Vagina (tissue), 2 donors: ENCODE data around the gene BTD. TPM values are rescaled to one million over a fixed set of nuclear protein-coding genes. Genes with fewer than 3 reads are reported as not detected.

Source experiments
- DNase-seq, 2 donors: peaks; one replicate each; pipeline ENCODE4 v3.0.0-alpha.2; 2017; ENCODE audit errors: extremely low spot score in 2 of 2
- H3K27ac ChIP-seq: fragments of 200-600 bp; sonication (generic); one replicate; pipeline ENCODE4 v1.5.1; 2019
- H3K27me3 ChIP-seq: fragments of 200-600 bp; sonication (generic); one replicate; pipeline ENCODE4 v1.5.1; 2019
- H3K36me3 ChIP-seq, 2 donors: fragments of 200-600 bp; sonication (generic); one replicate each; pipeline ENCODE4 v1.5.1; 2017 to 2019
- H3K4me1 ChIP-seq: fragments of 200-600 bp; sonication (generic); one replicate; pipeline ENCODE4 v1.5.1; 2019
- H3K4me3 ChIP-seq, 2 donors: fragments of 200-600 bp; sonication (generic); 1 replicate in 1 of 2; 2 replicates in 1 of 2; pipeline ENCODE4 v1.5.1; 2016 to 2019
- H3K9me3 ChIP-seq: fragments of 200-600 bp; sonication (generic); one replicate; pipeline ENCODE4 v1.5.1; 2019
- POLR2A ChIP-seq, 2 donors: fragments of 450-650 bp; IDR thresholded peaks; one replicate each; pipeline ENCODE4 v1.6.1; 2017; ENCODE audit warnings: antibody characterized with exemption in 2 of 2, mild to moderate bottlenecking in 2 of 2, moderate library complexity in 2 of 2
- POLR2AphosphoS5 ChIP-seq, 2 donors: sonication (generic); formaldehyde crosslinking; IDR thresholded peaks; one replicate each; pipeline ENCODE4 v1.9.0; 2017; ENCODE audit warnings: antibody characterized with exemption in 2 of 2, mild to moderate bottlenecking in 2 of 2, low read depth in 1 of 2; ENCODE audit not compliant: insufficient read depth in 1 of 2
- intact Hi-C: fragments of 100-400 bp; cut with DNase I; formaldehyde crosslinking; loops from one replicate; pipeline ENCODE4 v1.15.1; 2023
- total RNA-seq: library from RNA; depleted of rRNA; stranded (reverse); fragments of >200 nt; gene quantifications from one replicate; pipeline ENCODE4 v1.2.3, GENCODE V29; 2016
- TF ChIP-seq, protein P1 (sequence below), 3 experiments: fragments of 450-650 bp in 2 of 3; fragments of 200-600 bp in 1 of 3; sonication (generic) in 1 of 3; IDR thresholded peaks; one replicate each; pipeline ENCODE4 v1.5.1; 2017 to 2019; ENCODE audit warnings: antibody characterized with exemption in 3 of 3, mild to moderate bottlenecking in 2 of 3, moderate library complexity in 2 of 3

The BTD gene
- total RNA-seq, 1 donor from 2014 or later = 10.6 TPM

DNA sequence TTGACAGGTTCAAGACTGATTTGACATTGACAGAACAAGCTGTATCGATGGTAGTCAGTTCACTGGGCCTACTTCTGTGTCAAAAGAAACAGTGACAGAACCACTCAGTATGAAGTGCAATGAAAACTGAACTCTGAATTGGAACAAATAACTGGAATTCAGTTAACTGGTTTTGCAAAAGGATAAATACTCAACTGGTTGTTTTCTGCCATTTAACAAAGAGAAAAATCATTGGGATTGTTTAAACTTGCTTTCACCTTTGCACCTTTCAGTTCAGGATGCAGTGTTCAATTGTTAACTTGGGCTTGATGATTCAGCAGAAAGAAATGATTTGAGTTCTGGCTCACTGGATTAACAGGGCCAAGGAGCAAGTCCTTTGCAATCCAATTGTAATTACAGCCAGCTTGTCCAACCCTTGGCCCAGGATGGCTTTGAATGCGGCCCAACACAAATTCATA, 4.9 kb downstream of the BTD start:
- intact Hi-C loops = no loop called here
- DNase-seq = no peak
- no peaks in the 10 kb centered on the region for H3K36me3 ChIP-seq
- no peak overlapping the region for H3K27ac ChIP-seq
- H3K4me1 ChIP-seq = peaks cover 24% of the 10 kb centered on the region
- no peaks in the 10 kb centered on the region for H3K9me3 ChIP-seq
- TF ChIP-seq, protein P1, sequence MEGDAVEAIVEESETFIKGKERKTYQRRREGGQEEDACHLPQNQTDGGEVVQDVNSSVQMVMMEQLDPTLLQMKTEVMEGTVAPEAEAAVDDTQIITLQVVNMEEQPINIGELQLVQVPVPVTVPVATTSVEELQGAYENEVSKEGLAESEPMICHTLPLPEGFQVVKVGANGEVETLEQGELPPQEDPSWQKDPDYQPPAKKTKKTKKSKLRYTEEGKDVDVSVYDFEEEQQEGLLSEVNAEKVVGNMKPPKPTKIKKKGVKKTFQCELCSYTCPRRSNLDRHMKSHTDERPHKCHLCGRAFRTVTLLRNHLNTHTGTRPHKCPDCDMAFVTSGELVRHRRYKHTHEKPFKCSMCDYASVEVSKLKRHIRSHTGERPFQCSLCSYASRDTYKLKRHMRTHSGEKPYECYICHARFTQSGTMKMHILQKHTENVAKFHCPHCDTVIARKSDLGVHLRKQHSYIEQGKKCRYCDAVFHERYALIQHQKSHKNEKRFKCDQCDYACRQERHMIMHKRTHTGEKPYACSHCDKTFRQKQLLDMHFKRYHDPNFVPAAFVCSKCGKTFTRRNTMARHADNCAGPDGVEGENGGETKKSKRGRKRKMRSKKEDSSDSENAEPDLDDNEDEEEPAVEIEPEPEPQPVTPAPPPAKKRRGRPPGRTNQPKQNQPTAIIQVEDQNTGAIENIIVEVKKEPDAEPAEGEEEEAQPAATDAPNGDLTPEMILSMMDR (IDR thresholded peaks at IDR 0.05) = no peak
- TF ChIP-seq POLR2A (IDR thresholded peaks at IDR 0.05) (no peak), POLR2AphosphoS5 (IDR thresholded peaks at IDR 0.05; ENCODE audit: insufficient read depth in 1 of 2, low read depth in 1 of 2) (no peak)
- no peak overlapping the region for H3K4me3 ChIP-seq
- H3K27me3 ChIP-seq = no peaks in the 10 kb centered on the region

DNA sequence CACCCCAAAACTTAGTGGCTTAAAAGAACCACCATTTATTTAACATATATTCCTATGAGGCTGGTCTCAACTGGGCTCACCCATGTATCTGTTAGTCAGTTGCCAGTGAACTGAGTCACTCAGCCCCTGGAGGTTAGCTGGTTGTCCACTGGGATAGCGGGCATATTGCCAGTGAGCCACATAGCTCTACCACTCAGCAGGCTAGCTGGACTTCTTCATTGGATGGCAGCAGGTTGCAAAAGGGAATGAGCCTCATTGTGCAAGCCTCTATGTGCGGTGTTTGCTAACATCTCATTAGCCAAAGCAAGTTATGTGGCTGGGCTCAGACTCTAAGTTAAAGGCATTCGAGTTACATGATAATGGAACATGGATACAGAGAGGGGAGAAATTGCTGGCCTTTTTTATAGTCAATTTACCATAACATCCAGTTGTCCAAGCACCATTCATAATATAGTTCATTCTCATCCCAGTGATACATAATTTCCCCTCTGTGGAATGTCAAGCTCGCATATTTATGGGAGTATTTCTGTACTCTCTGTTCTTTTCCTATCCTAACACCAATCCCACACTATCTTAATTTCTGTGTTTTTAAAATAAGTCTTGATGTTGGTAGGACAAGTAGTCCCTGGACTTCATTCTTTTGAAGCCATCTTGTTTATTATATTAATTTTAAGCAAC, 8.7 kb downstream of the BTD start:
- TF ChIP-seq, protein P1 (IDR thresholded peaks at IDR 0.05) = no peak
- TF ChIP-seq POLR2AphosphoS5 (IDR thresholded peaks at IDR 0.05; ENCODE audit: insufficient read depth in 1 of 2, low read depth in 1 of 2) = no peak
- no peak for TF ChIP-seq POLR2A (IDR thresholded peaks at IDR 0.05)
- Histone ChIP-seq H3K27me3 (no peaks in the 10 kb centered on the region), H3K9me3 (no peaks in the 10 kb centered on the region), H3K4me3 (no peak overlapping the region), H3K27ac (no peak overlapping the region), H3K4me1 (peaks cover 27% of the 10 kb centered on the region), H3K36me3 (no peaks in the 10 kb centered on the region)
- DNase-seq = no peak
- intact Hi-C loops = no loop called here

DNA sequence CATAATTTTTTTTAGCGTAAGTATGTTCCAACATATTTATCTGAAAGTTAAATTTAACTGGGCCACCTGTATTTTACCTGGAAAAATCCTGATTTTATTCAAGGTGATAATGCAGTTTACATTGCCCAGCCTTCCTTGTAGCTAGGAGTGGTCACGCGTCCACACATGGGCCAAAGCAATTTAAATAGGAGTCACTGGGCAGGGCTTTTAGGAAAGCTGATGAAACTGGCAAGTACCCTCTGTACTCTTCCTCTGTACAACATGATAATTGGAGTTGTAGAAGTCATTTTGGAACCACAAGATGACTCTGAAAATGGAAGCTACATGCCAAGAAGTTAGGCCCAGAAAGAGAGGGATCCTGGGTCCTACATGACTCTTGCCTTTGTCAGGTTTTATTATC, 9.5 kb downstream of the BTD start:
- Histone ChIP-seq H3K27ac (no peak overlapping the region), H3K9me3 (no peaks in the 10 kb centered on the region), H3K4me1 (peaks cover 25% of the 10 kb centered on the region), H3K27me3 (no peaks in the 10 kb centered on the region), H3K4me3 (no peak overlapping the region), H3K36me3 (no peaks in the 10 kb centered on the region)
- no peak for DNase-seq
- intact Hi-C loops = no loop called here
- TF ChIP-seq POLR2AphosphoS5 (IDR thresholded peaks at IDR 0.05; ENCODE audit: insufficient read depth in 1 of 2, low read depth in 1 of 2) = no peak
- no peak for TF ChIP-seq POLR2A (IDR thresholded peaks at IDR 0.05)
- TF ChIP-seq, protein P1 (IDR thresholded peaks at IDR 0.05) = no peak

DNA sequence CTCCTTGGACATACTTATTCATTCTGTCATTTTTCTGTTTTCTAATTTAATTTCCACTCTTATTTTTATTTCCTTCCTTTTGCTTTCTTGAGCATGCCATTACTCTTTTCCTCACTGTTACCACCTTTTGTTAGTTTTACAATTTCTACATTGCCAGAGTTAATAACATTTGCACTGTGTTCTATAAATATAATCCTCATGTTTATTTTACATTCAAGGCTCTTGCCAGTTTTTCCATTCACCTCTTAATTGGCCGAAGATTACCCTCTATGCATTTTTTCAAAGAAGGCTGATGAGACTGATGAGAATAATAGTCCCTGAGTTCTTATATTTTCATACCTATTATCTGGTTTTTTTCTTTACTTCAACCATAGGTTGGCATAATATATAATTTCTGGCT, 10.5 kb downstream of the BTD start:
- intact Hi-C loops = no loop called here

DNA sequence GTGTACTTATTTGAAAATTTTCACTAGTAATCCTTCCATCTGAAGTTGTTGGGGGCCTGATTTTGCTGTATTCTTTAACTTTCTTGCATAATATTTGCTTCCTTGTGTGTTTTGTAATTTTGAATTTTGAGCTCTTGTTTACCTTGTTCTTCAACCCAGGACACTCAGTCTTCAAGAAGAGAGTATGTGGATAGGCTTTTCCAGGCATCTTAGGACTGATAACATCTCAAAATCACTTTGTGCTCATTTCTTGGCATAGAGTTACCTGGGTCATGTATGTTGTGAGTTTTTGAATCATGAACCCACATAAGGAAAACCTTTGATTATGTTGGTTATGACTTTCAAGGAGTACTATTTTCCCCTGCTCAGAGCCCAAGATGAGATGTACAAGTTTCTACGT, 13.4 kb downstream of the BTD start:
- intact Hi-C loops = no loop called here
- Histone ChIP-seq H3K9me3 (no peaks in the 10 kb centered on the region), H3K4me1 (peaks cover 15% of the 10 kb centered on the region), H3K4me3 (no peak overlapping the region), H3K27ac (no peak overlapping the region), H3K27me3 (no peaks in the 10 kb centered on the region), H3K36me3 (no peaks in the 10 kb centered on the region)
- DNase-seq = no peak
- TF ChIP-seq POLR2AphosphoS5 (IDR thresholded peaks at IDR 0.05; ENCODE audit: insufficient read depth in 1 of 2, low read depth in 1 of 2) (no peak), POLR2A (IDR thresholded peaks at IDR 0.05) (no peak)

More for the DNA sequence above, 10.5 kb downstream of the BTD start:
- no peaks in the 10 kb centered on the region for H3K9me3 ChIP-seq
- no peak overlapping the region for H3K27ac ChIP-seq
- peaks cover 15% of the 10 kb centered on the region for H3K4me1 ChIP-seq
- H3K27me3 ChIP-seq = no peaks in the 10 kb centered on the region
- no peaks in the 10 kb centered on the region for H3K36me3 ChIP-seq
- no peak for DNase-seq
- H3K4me3 ChIP-seq = no peak overlapping the region
- TF ChIP-seq POLR2A (IDR thresholded peaks at IDR 0.05) (no peak), POLR2AphosphoS5 (IDR thresholded peaks at IDR 0.05; ENCODE audit: insufficient read depth in 1 of 2, low read depth in 1 of 2) (no peak)
- TF ChIP-seq, protein P1 (IDR thresholded peaks at IDR 0.05) = no peak
